Panc1 (cell line): ENCODE measurements around the gene GMPR.

Source experiments
- CTCF ChIP-seq: fragments of 450-650 bp; IDR thresholded peaks from 2 replicates; pipeline ENCODE4 v1.5.1; 2017; ENCODE audit warnings: mild to moderate bottlenecking
- POLR2AphosphoS5 ChIP-seq: IDR thresholded peaks from 2 replicates; pipeline ENCODE4 v1.6.1; 2012; ENCODE audit warnings: mild to moderate bottlenecking, low read depth, low read length, moderate library complexity
- REST ChIP-seq, 2 experiments: IDR thresholded peaks; 2 replicates each; pipeline ENCODE4 v1.6.1; 2011 to 2012; ENCODE audit warnings: low read depth in 2 of 2, control low read depth in 1 of 2, low read length in 1 of 2, mild to moderate bottlenecking in 1 of 2, moderate library complexity in 1 of 2; ENCODE audit not compliant: insufficient read depth in 1 of 2

GRCh38 chr6:16229700-16230099 is 8.7 kb upstream of the GMPR start:
- TF ChIP-seq CTCF (no peak), REST (IDR thresholded peaks at IDR 0.05; ENCODE audit: insufficient read depth in 1 of 2, low read depth in 2 of 2, low read length in 1 of 2) (no peak), POLR2AphosphoS5 (no peak)
